GM06990 (cell line): Measurements from ENCODE around the gene AVPR2.

ENCODE experiments used
- DNase-seq: peaks from one replicate; pipeline ENCODE4 v3.0.0-alpha.2; 2011; ENCODE audit not compliant: insufficient read length; ENCODE audit errors: extremely low read depth
- H3K27me3 ChIP-seq: replicated peaks from 2 replicates; pipeline ENCODE4 v1.6.0; 2011; ENCODE audit warnings: low read length; ENCODE audit not compliant: control insufficient read depth, insufficient read depth
- H3K36me3 ChIP-seq: 2 replicates; pipeline ENCODE4 v1.5.1; 2011; ENCODE audit warnings: low read length; ENCODE audit not compliant: control insufficient read depth, insufficient read depth
- H3K4me3 ChIP-seq: replicated peaks from 2 replicates; pipeline ENCODE4 v1.5.1; 2011; ENCODE audit warnings: low read depth, mild to moderate bottlenecking, control low read depth, low read length
- TF ChIP-seq, protein P1 (sequence below): IDR thresholded peaks from 2 replicates; pipeline ENCODE4 v1.5.1; 2011; ENCODE audit warnings: low read length, control low read depth, mild to moderate bottlenecking, inconsistent platforms; ENCODE audit not compliant: insufficient read depth, poor library complexity, severe bottlenecking

The AVPR2 gene

DNA sequence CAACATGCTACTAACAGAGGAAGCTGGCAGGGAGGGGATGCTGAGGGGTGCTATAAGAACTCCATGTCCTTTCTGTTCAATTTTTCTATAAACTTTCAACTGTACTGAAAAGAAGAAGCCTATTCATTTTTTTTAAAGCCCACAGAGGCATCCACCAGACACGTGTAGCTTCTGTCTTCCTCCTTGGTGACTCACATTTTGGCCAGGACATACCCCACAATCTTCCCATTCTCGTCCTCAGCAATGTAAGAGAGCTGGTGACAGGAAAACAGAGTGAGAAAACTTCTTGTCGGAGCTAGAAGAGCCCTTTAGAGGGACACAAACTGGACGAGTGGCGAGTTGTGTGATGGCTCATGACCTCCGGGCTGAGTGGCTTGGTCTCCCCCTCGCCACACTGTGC lies 29.3 kb downstream of the AVPR2 start:
- Histone ChIP-seq H3K4me3 (peak overlapping the region; percentile 81), H3K27me3 (no peaks in the 10 kb centered on the region), H3K36me3 (peaks cover 4% of the 10 kb centered on the region)
- DNase-seq: no peak
- TF ChIP-seq, protein P1, sequence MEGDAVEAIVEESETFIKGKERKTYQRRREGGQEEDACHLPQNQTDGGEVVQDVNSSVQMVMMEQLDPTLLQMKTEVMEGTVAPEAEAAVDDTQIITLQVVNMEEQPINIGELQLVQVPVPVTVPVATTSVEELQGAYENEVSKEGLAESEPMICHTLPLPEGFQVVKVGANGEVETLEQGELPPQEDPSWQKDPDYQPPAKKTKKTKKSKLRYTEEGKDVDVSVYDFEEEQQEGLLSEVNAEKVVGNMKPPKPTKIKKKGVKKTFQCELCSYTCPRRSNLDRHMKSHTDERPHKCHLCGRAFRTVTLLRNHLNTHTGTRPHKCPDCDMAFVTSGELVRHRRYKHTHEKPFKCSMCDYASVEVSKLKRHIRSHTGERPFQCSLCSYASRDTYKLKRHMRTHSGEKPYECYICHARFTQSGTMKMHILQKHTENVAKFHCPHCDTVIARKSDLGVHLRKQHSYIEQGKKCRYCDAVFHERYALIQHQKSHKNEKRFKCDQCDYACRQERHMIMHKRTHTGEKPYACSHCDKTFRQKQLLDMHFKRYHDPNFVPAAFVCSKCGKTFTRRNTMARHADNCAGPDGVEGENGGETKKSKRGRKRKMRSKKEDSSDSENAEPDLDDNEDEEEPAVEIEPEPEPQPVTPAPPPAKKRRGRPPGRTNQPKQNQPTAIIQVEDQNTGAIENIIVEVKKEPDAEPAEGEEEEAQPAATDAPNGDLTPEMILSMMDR: no peak

DNA sequence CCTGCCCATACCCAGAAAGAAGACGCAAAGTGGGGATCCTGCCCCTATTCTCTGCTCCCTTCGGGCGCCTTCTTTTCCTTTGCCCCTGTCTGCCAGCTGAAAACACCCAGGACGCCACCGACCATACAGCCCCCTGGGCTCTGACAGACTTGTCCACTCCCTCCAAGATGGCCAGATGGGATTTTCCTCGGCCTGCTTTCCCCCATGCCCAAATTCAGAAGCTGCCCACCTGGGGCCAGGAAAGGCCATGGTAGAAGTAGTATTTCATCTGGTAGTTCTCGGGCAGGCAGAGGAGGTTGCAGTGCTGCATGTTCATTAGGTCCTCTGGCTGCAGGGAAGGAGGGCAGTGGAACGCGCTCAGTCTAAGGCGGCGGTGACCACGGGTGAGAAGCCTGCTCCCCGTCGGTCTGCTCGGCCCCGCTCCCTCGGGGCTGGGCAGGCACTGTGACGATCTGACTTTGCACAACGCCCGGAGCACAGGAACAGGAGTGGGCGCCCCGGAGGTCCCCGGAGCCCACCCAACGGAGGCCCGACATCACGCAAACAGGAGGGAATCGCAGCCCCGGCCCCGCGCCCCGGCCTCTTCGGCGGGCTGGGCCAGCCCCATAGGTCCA lies 29.8 kb downstream of the AVPR2 start:
- no peak for DNase-seq
- Histone ChIP-seq H3K4me3 (peak overlapping the region; percentile 81), H3K36me3 (peaks cover 4% of the 10 kb centered on the region), H3K27me3 (no peaks in the 10 kb centered on the region)
- TF ChIP-seq, protein P1: no peak

DNA sequence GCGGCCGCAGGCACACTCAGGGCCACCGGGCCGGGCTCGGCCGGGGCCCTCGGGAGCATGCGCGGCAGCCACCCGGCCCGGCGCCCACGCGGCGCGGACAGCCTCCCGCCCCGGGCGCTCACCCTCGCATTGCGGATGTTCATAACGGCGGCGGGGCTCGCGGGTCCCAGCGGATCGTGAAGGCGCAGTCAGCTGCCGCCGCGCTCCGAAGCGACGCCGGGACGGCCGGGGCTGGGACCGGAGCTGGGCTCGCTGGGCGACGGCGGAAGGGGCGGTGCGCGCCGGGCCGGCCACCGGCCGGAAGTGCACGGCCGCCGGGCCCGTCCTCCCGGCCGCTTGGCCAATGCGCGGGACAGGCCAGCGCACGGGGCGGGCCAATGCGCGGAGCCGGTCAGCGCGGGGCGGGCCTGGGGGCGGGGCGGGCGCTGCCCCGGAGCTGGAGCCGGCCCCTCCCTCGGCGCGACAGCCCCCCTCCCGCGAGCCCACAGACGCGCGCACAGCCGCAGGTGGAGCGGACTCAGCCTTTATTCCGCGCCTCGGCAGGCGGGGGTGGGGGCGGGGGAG lies 30.4 kb downstream of the AVPR2 start, which contains the start of gene NAA10:
TSS of gene NAA10 (minus strand) at position 276 of the 564 bp plus-strand sequence. CDS start at position 143, 133 bp downstream.
- no peaks in the 10 kb centered on the region for H3K27me3 ChIP-seq
- H3K4me3 ChIP-seq: peak within 1 kb of the TSS; percentile 81
- peaks cover 2% of the 10 kb centered on the region for H3K36me3 ChIP-seq
- DNase-seq: peak; percentile 88
- TF ChIP-seq, protein P1: no peak

DNA sequence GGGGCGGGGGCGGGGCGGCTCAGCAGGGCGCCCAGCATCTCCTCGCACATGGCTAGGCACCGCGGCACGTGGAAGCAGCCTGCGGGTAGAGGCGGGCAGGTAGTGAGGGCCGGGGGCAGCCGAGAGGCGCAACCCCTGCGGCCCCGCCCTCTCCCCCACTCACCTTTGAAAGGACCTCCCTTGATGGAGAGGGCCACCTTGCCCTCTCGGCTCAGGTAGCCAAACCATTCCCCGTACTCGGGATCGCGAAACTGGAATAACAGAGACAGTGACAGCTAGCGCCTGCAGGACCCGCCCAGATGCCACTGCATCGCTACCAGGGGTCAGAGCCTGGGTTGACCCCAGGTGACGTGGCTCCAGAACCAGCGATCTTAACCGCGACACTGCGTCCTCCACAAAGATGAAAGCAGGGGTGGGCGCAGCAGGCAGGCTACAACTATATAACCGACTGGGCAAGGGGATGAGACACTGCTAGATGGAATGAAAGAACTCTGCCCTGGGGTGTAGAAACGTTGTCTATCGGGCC lies 30.9 kb downstream of the AVPR2 start:
- no peaks in the 10 kb centered on the region for H3K27me3 ChIP-seq
- peaks cover 2% of the 10 kb centered on the region for H3K36me3 ChIP-seq
- H3K4me3 ChIP-seq: peak overlapping the region; percentile 63
- TF ChIP-seq, protein P1: no peak
- DNase-seq: no peak

DNA sequence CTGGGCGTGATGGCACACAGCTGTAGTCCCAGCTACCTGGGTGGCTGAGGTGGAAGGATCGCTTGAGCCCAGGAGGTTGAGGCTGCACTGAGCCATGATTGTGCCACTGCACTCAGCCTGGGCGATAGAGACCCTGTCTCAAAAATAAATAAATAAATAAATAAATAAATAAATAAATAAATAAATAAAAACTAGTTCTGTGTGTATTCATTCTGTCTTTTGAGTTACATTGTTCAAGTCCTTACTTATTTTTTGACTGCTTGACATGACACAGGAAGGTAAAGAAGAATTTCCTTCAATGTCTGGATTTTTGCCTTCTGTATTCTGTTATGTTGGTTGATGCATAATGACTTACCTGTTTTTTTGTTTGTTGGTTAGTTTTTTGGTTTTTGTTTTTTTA lies 32.6 kb downstream of the AVPR2 start:
- no peaks in the 10 kb centered on the region for H3K36me3 ChIP-seq
- TF ChIP-seq, protein P1: no peak
- no peak overlapping the region for H3K4me3 ChIP-seq
- no peak for DNase-seq
- H3K27me3 ChIP-seq: no peaks in the 10 kb centered on the region
